ENCODE measurements around the gene TGIF1.

The TGIF1 gene

DNA sequence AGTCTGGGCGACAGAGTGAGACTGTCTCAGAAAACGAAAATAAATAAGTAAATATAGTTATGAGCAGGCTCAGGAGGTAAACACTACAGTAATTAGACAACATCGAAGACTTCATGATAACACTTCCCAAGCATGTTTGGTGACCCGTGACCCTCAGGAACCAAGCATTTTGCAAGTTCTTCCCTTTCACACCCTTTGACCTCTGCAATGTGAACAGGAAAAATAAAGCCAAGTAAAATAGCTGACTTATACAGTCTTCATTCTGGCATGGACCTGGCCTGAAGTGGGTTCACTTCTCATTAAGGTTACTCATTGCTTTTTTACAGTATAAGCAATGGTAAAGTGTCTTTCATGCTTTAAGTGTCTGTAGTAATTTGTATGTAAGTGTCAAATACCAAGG, 15.3 kb upstream of the TGIF1 start:
- DNase-seq (ENCODE audit: low spot score): no peak

DNA sequence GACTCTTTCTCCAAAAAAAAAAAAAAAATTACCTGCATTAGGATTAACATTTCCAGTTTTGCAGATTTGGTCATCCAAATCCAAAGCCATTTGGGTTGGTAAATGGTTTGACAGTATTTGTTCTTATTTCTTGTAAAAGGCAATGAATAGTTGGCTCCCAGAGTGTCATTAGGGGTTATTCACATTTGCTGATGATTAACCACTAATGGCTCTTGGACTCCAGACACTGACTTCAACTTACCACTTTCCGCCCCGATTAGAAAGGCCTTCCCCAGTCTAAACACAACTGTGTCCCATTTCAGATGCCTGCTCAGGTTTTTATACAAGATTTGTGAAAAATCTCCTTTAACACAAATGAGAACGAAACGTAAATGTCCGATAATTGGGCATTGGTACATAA, 9.6 kb upstream of the TGIF1 start:
- no peak for DNase-seq (ENCODE audit: low spot score)

DNA sequence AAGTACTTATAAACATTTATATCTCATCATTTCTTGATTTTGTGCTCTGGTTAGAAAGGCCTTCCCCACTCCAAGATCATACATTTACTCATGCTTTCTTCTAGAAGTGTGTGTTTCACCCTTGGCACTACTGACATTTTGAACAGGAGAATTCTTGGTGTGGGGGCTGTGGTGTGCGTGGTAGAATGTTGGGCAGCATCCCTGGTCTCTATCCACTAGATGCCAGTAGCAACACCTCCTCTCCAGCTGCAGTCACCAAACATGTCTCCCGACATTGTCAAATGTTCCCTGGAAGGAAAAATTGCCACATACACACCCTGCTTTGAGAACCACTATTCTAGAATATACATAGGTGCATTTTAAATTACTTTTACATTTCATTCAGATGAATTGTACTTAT, 8.7 kb upstream of the TGIF1 start:
- no peak for DNase-seq (ENCODE audit: low spot score)

DNA sequence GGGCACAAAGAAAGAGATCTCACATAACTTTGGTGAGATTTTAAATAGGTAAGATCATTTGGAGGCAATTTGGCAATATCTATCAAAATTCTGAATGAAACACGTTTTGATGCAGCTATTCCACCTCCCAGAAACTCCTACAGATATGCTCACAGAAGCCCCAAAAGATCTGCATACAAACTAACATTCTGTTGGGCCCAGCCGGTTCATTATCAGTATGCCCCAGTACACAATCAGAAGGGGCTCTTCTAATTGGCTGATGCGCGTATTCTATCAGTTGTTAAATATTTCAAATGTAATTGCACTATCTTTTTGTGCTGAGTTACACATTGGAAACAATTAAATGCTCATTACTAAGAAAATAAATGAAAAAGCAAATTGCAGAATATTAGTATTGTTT, 7.1 kb upstream of the TGIF1 start:
- DNase-seq (ENCODE audit: low spot score): no peak

DNA sequence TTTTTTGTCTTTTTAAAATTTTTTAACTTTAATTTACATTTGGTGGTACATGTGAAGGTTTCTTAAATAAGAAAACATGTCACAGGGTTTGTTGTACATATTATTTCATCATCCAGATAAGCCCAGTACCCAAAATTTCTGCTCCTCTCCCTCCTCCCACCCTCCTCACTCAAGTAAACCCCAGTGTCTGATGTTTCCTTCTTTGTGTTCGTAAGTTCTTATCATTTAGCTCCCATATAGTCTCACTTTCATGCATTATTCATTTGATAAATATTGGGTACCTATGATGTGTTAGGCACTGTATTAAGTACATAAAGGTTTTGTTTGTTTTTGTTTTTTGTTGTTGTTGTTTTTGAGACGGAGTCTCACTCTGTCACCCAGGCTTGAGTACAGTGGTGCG, 5.7 kb upstream of the TGIF1 start:
- DNase-seq (ENCODE audit: low spot score): no peak

DNA sequence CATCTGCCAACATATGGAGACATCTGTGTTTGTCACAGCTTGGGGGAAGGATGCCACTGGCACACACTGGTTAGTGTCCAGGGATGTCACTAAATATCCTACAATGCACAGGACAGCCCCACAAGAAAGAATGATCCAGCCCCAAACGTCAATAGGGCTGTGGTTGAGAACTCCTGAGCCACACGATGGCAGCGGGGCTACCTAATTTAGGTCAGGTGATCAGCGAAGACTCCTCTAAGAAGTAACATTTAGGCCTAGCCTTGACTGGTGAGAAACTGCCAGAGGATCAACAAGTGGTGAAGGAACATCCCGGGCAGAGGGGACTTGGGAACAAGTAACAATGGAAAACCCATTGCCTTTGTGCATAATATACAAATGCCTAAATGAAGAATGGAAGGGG, 5.0 kb upstream of the TGIF1 start:
- no peak for DNase-seq (ENCODE audit: low spot score)

DNA sequence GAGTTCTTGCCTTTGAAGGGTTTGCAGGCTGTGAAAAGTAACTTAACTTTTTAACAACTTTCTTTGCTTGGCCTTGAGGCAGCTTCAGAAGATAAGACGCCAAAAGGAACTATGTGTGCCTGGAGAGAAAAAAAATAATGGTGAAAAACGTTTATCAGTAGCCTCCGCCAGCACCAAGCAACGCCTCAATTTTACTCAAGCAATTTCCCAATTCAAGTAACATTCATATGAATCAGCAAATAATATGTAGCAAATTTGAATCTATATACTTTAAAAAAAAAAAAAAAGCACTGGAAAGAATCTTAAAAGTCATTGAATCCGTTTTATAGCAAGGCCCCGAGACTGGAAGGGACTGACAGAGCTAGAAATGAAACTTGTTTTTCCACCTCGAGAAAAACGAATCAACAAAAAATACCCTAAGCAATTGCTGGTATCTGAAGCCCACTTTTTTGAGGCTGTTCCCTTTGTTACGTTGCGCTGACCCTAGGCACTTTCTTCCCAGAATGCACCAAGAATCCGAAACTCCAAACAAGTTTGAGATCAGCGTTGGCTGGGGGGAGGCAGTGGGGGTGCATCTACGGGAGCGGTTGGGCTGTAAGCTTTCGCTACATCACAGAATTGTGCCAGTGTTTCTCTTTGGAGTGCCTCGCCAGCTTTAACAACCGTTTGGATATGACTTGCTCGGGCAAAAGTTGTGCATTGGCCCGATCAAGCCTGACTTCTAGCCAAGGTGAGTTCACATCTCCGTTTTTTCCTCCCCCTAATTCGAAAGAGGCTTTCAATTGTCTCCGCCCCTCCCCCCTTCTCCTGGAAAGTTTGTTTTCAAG, 2.7 kb upstream of the TGIF1 start:
- DNase-seq (ENCODE audit: low spot score): peak; percentile 87

DNA sequence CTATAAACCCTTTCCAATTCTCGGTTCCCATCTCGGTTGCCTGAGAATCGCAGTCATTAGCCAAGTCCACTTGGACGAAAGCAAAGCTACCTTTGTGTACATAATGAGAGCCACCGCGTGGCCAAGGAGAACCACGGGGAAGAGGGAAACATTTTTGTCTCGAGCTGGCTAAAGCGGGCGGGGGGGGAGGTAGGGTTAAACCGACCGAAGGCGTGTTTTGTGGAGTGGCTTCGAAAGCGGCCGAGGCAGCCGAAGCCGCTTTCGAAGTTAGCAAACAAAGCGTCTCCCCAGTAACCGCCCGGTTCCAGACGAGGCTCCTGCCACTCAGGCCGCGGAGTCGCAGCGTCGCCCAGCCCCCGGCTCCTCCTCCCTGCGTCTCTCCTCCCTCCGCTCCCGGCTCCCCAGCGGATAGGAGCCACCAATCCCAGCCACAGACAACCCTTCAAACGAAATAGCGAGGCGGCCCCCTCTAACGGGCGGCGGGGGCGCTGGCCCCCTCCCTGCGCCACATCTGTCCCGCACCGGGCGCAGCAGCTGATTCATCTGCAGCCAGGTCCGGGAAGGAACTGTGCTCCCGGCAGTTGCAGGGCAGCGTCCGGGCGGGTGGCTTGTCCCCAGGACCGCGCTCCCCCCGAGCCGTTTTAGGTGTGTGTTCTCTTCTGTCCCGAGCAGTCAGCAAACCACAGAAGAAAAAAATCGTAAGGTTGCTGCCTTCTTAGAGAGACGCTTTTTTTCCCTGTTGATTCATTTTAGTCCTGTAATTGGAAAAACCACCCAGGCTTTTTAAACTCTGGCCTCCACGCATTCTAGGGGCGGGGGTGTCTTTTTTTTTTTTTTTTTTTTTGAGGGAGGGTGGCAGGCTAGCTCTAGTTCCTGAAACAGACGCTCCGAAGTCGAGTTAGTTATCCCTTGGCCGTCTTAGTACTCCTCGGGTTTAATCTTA, 1.8 kb upstream of the TGIF1 start:
- peak; percentile 98 for DNase-seq (ENCODE audit: low spot score)

DNA sequence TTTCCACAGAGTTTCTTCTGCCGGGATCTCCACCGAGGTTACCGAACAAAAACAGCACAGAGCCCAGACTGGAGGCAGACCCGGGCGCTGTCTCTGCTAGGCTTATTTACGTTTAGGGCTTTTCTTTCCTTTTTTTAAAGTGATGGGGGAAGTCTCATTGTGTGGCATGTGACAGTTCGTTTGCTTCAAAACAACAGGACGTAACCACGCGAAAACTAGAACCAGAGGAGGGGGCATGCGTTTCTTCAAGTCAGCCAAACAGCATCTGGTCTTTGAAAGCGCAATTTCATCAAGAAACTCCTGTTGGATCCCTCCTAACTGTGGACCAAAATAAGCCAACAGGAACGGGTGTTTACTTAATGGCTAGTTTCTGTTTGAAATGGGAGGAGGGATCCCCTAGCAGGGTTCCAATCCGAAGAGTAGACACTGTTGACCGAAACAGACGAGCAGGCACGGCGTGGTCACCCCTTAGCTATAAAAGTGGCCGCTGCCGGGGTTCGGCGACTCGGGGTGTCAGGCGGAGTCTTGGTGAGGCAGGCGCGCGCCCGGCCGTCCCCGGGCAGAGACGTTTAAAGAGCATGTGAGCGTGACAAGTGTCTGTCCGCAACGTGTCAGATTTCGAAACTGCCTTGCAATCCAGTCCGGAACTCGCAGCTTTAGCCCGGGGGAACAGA, 997 bp upstream of the TGIF1 start:
- no peak for DNase-seq (ENCODE audit: low spot score)

DNA sequence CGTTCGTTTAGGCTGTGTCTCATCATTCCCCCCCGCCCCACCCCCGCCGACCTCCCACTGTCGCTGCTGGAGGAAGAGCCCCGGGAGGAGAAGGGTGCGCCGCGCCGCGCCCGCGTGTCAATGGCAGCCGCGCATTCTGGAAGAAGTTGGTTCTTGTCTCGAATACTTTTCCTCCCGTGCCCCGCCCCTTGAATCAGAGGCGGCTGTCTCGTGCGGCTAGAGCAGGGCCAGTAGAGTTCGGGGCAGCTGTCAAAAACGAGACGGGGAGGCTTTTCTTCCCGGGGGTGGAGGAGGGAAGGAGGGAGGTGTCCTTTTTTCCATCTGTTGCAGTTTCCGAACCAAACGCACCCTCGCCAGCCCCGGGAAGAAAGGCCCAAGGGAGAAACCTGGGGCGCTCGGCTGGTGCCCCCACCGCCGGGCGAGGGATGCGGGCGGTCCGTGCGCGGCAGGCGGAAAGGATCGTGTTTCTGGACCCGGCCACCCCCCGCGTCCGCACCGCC, 410 bp upstream of the TGIF1 start:
- DNase-seq (ENCODE audit: low spot score): peak; percentile 90

DNA sequence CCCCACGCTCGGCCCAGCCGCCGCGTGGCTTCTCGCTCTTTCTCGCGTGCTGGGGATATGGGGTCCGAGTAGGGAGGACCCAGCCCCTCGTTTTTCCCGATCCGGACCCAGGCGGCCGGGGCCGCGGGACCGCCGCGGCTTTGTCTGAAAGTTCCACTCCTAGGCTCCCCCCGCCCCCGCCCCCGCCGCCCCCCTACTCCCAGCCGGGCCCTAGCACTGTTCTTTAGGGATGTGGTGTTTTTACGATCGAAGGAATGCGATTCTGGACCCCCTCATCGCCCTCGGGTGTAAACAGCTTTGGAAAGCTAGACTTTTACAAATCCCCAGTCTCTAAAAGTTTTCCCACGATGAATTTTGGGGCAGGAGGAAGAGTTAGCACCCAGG, 819 bp downstream of the TGIF1 start:
- DNase-seq (ENCODE audit: low spot score): no peak

DNA sequence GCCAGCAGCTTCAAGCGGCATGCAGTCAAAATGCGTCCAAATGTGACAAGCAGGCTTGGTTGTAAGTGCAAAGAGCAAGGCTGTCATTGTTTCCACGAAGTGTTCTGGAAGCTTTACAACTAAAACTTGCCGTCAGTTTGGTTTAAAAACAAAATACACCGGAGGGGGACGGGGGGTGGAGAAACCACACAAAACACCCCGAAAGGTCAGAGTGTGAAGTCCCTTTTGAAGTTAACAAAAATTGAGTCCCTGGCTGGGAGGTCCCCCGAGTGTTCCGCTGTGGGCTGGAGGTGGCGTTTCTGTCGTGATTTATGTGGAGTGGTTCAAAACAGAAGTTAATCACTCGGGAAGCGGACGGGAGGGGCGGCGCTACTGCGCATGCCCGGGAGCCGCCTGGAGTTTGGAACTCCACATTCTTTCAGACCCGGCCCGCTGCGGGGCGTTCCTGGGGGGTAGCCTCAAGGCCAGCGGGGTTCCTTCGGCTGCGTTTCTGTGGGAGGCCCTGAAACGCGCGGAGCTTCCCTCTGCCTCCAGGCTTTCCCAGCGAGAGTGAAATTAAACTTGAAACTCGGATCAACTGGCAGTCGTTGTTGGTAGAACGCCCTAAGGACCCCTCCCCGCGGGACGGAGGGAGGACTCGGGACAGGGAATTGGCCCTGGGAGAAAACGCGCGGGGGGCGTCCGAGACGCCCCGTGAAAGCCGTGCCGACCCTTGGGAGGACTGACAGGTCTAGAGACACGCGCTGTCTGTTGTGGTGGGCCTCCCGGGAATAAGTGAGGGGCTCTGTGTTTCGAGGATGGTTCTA, 1.4 kb downstream of the TGIF1 start:
- DNase-seq (ENCODE audit: low spot score): peak; percentile 96

DNA sequence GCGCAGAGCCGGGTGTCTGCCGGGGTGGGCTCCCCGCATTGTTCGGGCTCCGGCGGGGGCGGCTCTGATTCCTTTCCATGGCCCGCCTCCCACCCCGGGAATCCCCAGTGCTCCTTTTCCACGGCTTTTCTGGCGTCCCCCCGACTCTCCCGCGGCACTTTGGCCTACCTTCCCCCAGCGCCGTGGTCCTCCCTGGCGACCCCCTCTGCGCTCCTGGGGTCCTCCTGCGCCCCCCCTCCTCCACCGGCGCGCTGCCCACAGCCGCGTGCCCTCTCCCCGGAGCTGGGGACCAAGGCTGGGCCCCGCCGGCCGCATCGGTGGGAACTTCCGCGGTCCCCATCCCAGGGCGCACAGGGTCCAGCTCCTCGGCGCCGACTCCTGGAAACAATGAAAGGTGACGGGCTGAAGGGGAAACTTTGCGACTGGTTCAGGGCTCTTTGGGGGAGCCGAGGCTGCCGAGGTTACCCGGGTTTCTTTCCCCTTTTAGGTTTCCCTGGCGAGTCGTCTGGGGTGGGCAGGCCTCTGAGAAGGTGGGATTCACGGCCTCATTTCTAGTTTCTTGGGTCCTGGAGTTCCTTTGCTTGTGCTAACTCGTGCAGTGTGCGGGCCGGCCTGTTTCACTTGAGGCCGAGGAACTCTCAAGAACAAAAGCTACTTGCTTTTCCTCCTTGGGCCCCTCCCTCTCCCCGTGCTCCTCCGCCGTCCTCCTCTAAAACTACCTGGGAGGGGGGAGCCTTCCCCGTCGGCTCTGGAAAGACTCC, 2.2 kb downstream of the TGIF1 start:
- peak; percentile 79 for DNase-seq (ENCODE audit: low spot score)

DNA sequence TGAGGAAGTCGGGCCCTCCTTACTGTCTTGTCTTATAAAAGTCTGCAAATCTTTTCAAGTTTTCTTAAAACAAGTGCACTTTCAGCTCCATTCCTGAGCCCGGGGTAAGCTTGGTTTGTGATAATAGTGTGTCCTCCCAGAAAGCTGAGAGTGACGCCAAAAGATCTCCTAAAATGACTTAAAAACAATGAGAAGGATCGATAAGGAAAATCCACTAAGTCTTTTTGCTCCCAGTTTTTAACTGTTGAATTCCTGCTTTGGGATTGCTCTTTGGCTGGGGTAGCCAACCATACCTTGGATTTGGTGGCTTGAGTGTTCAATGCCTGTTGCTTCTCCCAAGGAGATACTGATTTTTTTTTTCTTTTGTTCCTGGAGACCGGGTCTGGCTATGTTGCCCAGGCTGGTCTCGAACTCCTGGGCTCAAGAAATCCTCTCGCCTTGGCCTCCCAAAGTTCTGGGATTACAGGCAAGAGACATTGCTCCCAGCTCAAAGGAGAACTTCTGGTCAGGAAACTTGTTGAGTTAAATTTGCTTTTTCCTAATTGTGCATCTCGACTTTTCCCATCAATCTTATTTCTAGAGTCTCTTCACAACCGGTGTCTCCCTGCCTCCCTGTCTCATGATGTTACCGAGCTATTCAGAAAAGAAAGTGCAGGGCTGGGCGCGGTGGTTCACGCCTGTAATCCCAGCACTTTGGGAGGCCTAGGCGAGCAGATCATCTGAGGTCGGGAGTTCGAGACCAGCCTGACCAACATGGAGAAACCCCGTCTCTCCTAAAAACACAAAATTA, 3.0 kb downstream of the TGIF1 start:
- DNase-seq (ENCODE audit: low spot score): no peak

DNA sequence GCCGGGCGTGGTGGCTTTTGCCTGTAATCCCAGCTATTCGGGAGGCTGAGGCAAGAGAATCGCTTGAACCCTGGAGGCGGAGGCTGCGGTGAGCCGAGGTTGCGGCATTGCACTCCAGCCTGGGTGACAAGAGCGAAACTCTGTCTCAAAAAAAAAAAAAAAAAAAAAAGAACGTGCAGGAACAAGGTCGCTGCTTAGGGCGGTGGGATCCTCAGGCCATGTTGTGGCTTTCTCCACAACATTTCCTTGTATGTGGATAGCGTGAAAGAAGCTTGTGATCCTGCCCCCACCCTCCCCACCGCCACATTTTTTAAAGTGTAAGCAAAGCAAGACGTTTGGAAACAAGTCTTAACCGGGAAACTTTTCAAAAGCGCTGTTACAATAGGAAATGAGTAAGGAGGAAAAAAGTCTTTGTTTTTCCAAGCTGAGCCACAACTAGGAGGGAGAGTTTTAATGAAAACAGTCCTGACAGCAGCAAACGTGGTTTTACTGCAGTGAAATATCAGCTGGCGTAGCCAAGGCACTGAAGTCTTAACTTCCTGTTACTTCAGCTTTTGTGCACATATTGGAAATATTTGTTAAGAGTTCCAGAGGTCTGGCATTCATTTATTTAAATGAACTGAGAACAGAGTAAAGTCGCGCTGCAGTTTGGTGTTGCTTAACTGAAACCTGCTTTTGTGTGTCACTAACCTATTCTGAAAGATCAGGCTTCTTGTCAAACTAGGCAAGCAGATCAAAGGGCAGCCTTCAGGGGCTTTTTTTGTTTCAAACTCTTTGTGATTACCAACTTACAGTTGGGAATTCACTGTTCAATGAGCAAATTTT, 3.8 kb downstream of the TGIF1 start:
- DNase-seq (ENCODE audit: low spot score): no peak

DNA sequence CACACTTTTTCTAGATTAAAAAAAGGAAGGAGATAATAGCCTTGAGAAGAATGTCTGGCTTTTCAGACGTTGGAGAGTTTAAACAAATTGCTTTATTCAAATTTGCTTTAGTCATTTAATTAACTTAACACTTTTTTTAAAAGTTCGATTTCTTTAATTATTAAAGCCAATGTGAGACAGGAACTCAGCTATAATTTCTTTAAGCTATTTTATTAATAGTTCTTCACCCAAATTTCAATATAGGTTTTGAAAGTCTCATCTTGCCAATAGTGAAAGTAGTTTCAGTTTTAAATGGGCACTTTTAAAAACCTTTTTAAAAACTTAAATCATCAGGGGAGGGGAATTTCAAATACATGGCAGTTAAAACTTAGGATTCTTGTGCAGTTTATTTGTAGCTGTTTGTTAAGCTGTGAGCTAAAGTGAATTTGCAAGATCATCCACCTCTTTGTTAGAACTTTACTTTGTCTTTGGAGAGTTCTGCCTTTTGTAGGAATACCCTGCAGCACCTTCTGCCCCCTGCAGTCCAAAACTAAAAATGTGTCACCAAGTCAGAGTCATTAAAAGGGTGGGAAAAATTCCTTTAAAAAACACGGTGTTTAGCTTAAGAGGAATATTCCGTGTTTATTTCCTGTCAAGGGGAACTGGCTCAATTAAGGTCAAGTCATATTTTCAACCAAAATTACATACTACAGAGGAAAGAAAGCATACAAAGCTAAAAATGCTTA, 4.6 kb downstream of the TGIF1 start:
- no peak for DNase-seq (ENCODE audit: low spot score)

DNA sequence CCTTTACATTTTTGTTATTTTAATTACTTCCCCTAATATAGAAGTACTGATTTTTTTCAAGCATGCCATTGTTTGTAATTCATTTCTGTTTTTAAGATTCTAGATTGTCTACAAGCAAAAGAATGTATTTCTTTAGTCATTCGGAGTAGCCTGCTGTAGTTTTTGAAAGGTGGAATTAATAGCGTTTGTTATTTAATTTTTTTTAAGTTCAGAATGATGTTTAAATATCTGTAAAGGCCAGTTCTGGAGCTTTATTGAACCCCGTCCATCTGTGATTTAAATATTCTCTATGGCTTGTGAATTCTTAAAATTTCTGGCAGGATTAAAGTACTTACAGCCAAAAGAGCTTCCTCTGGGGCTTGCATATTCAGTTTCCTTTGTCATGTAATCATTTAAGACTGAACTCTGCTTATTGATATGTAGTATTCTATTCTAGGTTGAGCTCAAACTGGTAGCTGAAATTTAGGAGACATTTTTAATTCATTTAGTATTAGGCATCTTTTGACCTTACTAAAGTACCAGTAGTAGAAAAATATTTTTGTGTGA, 5.2 kb downstream of the TGIF1 start:
- no peak for DNase-seq (ENCODE audit: low spot score)
